Measurements from ENCODE around the gene ADCK2. TPM values are rescaled to one million over a fixed set of nuclear protein-coding genes. Genes with fewer than 3 reads are reported as not detected.

ADCK2 gene
- total and polyA plus RNA-seq, 9 of the 15 experiments (the other 6 are each of a cell fraction or from before 2014, with no cell fraction given), result 0.08 to 14.3 (median 9.7) TPM

DNA sequence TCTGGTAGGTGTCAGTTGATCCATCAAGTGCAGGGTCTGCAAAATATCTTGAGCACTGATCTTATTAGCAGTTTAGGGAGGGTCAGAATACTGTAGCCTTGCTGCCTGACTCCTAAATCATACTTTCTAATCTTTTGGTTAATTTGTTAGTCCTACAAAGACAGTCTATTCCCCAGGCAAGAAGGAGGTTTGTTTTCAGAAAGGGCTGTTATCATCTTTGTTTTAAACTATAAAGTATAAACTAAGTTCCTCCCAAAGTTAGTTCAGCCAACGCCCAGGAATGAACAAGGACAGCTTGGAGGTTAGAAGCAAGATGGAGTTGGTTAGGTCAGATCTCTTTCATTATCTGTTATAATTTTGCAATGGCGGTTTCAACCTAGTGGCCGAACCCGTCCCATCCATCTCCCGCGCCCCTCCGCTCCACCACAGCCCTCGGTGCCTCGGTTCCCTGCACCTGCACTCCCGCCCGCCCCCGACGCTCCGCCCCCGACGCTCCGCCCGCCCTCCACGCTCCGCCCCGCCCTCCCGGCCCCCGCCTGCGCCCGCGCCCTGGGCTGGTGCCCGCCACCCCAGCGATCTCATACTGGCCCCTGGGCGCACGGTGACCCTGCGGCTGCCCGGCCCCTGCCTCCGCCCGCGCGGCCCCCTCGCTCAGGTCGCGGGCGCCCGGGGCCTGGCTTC, at the start of gene ADCK2 (continued):
- TF ChIP-seq NFIX (CRISPR knock-in tag; IDR thresholded peaks at IDR 0.05; ENCODE audit: low read depth), result no peak
- TF ChIP-seq POLR3A (IDR thresholded peaks at IDR 0.05; ENCODE audit: borderline replicate concordance, extremely low read depth, insufficient read depth, insufficient read length), result no peak
- no peak for TF ChIP-seq HDAC6 (IDR thresholded peaks at IDR 0.05; ENCODE audit: low read depth, low read length)
- TF ChIP-seq ZBTB1 (CRISPR knock-in tag; IDR thresholded peaks at IDR 0.05; ENCODE audit: borderline replicate concordance, low read depth), result 0 out of 2 replicates have a peak, but pooled peaks have one; percentile 80
- no peak for TF ChIP-seq MCM5 (IDR thresholded peaks at IDR 0.05; ENCODE audit: low read depth)
- no peak for TF ChIP-seq MTA1 (IDR thresholded peaks at IDR 0.05; ENCODE audit: borderline replicate concordance)
- TF ChIP-seq GTF2E2 (tag; IDR thresholded peaks at IDR 0.05), result peak; percentile 37; the same call in 1 of the 2 replicates
- TF ChIP-seq ZNF274 (IDR thresholded peaks at IDR 0.05; ENCODE audit: borderline replicate concordance, low read depth, low read length), result no peak
- TF ChIP-seq, protein P1, sequence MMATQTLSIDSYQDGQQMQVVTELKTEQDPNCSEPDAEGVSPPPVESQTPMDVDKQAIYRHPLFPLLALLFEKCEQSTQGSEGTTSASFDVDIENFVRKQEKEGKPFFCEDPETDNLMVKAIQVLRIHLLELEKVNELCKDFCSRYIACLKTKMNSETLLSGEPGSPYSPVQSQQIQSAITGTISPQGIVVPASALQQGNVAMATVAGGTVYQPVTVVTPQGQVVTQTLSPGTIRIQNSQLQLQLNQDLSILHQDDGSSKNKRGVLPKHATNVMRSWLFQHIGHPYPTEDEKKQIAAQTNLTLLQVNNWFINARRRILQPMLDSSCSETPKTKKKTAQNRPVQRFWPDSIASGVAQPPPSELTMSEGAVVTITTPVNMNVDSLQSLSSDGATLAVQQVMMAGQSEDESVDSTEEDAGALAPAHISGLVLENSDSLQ (IDR thresholded peaks at IDR 0.05), result no peak
- no peak for TF ChIP-seq SRSF1 (IDR thresholded peaks at IDR 0.05; ENCODE audit: low read depth, low read length)
- TF ChIP-seq, protein P2, sequence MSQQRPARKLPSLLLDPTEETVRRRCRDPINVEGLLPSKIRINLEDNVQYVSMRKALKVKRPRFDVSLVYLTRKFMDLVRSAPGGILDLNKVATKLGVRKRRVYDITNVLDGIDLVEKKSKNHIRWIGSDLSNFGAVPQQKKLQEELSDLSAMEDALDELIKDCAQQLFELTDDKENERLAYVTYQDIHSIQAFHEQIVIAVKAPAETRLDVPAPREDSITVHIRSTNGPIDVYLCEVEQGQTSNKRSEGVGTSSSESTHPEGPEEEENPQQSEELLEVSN (IDR thresholded peaks at IDR 0.05; ENCODE audit: borderline replicate concordance in 1 of 2, extremely low read depth in 1 of 2, insufficient read depth in 1 of 2, insufficient read length in 1 of 2, low read depth in 1 of 2, low read length in 1 of 2, poor library complexity in 1 of 2, severe bottlenecking in 1 of 2), result no peak
- TF ChIP-seq, protein P3, sequence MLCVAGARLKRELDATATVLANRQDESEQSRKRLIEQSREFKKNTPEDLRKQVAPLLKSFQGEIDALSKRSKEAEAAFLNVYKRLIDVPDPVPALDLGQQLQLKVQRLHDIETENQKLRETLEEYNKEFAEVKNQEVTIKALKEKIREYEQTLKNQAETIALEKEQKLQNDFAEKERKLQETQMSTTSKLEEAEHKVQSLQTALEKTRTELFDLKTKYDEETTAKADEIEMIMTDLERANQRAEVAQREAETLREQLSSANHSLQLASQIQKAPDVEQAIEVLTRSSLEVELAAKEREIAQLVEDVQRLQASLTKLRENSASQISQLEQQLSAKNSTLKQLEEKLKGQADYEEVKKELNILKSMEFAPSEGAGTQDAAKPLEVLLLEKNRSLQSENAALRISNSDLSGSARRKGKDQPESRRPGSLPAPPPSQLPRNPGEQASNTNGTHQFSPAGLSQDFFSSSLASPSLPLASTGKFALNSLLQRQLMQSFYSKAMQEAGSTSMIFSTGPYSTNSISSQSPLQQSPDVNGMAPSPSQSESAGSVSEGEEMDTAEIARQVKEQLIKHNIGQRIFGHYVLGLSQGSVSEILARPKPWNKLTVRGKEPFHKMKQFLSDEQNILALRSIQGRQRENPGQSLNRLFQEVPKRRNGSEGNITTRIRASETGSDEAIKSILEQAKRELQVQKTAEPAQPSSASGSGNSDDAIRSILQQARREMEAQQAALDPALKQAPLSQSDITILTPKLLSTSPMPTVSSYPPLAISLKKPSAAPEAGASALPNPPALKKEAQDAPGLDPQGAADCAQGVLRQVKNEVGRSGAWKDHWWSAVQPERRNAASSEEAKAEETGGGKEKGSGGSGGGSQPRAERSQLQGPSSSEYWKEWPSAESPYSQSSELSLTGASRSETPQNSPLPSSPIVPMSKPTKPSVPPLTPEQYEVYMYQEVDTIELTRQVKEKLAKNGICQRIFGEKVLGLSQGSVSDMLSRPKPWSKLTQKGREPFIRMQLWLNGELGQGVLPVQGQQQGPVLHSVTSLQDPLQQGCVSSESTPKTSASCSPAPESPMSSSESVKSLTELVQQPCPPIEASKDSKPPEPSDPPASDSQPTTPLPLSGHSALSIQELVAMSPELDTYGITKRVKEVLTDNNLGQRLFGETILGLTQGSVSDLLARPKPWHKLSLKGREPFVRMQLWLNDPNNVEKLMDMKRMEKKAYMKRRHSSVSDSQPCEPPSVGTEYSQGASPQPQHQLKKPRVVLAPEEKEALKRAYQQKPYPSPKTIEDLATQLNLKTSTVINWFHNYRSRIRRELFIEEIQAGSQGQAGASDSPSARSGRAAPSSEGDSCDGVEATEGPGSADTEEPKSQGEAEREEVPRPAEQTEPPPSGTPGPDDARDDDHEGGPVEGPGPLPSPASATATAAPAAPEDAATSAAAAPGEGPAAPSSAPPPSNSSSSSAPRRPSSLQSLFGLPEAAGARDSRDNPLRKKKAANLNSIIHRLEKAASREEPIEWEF (CRISPR knock-in tag; IDR thresholded peaks at IDR 0.05), result 0 out of 2 replicates have a peak, but pooled peaks have one; percentile 46
- TF ChIP-seq, protein P4, sequence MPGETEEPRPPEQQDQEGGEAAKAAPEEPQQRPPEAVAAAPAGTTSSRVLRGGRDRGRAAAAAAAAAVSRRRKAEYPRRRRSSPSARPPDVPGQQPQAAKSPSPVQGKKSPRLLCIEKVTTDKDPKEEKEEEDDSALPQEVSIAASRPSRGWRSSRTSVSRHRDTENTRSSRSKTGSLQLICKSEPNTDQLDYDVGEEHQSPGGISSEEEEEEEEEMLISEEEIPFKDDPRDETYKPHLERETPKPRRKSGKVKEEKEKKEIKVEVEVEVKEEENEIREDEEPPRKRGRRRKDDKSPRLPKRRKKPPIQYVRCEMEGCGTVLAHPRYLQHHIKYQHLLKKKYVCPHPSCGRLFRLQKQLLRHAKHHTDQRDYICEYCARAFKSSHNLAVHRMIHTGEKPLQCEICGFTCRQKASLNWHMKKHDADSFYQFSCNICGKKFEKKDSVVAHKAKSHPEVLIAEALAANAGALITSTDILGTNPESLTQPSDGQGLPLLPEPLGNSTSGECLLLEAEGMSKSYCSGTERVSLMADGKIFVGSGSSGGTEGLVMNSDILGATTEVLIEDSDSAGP (CRISPR knock-in tag; IDR thresholded peaks at IDR 0.05), result no peak
- no peak for TF ChIP-seq ARHGAP35 (IDR thresholded peaks at IDR 0.05; ENCODE audit: partially characterized antibody)
- no peak for TF ChIP-seq TAF1 (IDR thresholded peaks at IDR 0.05; ENCODE audit: control insufficient read depth, extremely low read depth, insufficient read depth, low read length, severe bottlenecking)
- no peak for TF ChIP-seq CHD1 (IDR thresholded peaks at IDR 0.05; ENCODE audit: low read length)
- TF ChIP-seq ZFPM2 (CRISPR knock-in tag; IDR thresholded peaks at IDR 0.05), result no peak
- no peak for TF ChIP-seq KLF13 (tag; IDR thresholded peaks at IDR 0.05; ENCODE audit: borderline replicate concordance, low read depth)
